GM12878 (cell line): ENCODE measurements around the gene KRT25. TPM values are rescaled to one million over a fixed set of nuclear protein-coding genes. Genes with fewer than 3 reads are reported as not detected.

Experiments used
- ATAC-seq: fragments of 200-7000 bp; cut with Tn5 transposase; 3 replicates; pipeline ENCODE4 v1.9.1; 2020; ENCODE audit warnings: mild to moderate bottlenecking, moderate library complexity
- Bru-seq: library from RNA; stranded (reverse); fragments of 400-500 nt; gene quantifications from one replicate; lab custom pipeline; 2021; lab: Mats Ljungman, UMichigan
- BruChase-seq, 2 experiments: library from RNA; stranded (reverse); fragments of 400-500 nt; gene quantifications; one replicate each; lab custom pipeline; 2021; lab: Mats Ljungman, UMichigan
- BruUV-seq: library from RNA; stranded (reverse); fragments of 400-500 nt; replicated peaks from 2 replicates; lab custom pipeline; 2021; lab: Mats Ljungman, UMichigan
- CTCF ChIA-PET: fragments of 300-600 bp; sonication (Branson Sonifier 250); formaldehyde crosslinking; extraction: SDS; loops from one replicate; lab custom pipeline; 2021; ENCODE audit warnings: inconsistent platforms; lab: Yijun Ruan, JAX
- POLR2A ChIA-PET: fragments of 350-600 bp; formaldehyde crosslinking; extraction: SDS; loops from one replicate; lab custom pipeline; 2021; ENCODE audit warnings: inconsistent platforms; lab: Charles Lee
- RAD21 ChIA-PET: fragments of 300-600 bp; sonication (Branson Sonifier 250); formaldehyde crosslinking; loops from one replicate; lab custom pipeline; 2023; ENCODE audit warnings: antibody characterized with exemption; ENCODE audit not compliant: unreplicated experiment; lab: Charles Lee
- SMC1A ChIA-PET: fragments of 300-600 bp; sonication (Branson Sonifier 250); formaldehyde crosslinking; loops from one replicate; lab custom pipeline; 2023; ENCODE audit not compliant: unreplicated experiment, uncharacterized antibody; lab: Charles Lee
- DNase-seq: peaks from one replicate; pipeline ENCODE4 v3.0.0-alpha.2; 2011; ENCODE audit warnings: low read depth, low spot score
- FAIRE-seq: peaks from 3 replicates; lab custom pipeline; 2011; peaks lifted over from hg19 to GRCh38; lab: Jason Lieb, UNC
- H2AFZ ChIP-seq: 2 replicates; pipeline ENCODE4 v1.6.0; 2011; ENCODE audit warnings: low read depth, low read length, control low read depth; ENCODE audit not compliant: control insufficient read depth
- H3K27ac ChIP-seq: 2 replicates; pipeline ENCODE4 v1.5.1; 2011; ENCODE audit warnings: control low read depth; ENCODE audit not compliant: control insufficient read depth, insufficient read depth
- H3K27me3 ChIP-seq, 2 experiments: replicated peaks in 1 of 2; 2 replicates each; pipeline versions ENCODE4 v1.6.0 to v1.6.1; 2011; ENCODE audit warnings: low read length in 1 of 2; ENCODE audit not compliant: control insufficient read depth in 2 of 2, insufficient read depth in 2 of 2
- H3K36me3 ChIP-seq, 2 experiments: 2 replicates each; pipeline ENCODE4 v1.5.1; 2011; ENCODE audit warnings: low read length in 1 of 2; ENCODE audit not compliant: control insufficient read depth in 2 of 2, insufficient read depth in 2 of 2
- H3K4me1 ChIP-seq: 2 replicates; pipeline ENCODE4 v1.6.1; 2011; ENCODE audit warnings: mild to moderate bottlenecking, low read length, moderate library complexity, mixed read lengths; ENCODE audit not compliant: control insufficient read depth, insufficient read depth
- H3K4me2 ChIP-seq: 2 replicates; pipeline ENCODE4 v1.6.0; 2011; ENCODE audit warnings: control low read depth; ENCODE audit not compliant: control insufficient read depth, insufficient read depth
- H3K4me3 ChIP-seq: fragments of 200-600 bp; sonication (generic); 2 replicates; pipeline ENCODE4 v1.5.1; 2016
- H3K79me2 ChIP-seq: 2 replicates; pipeline ENCODE4 v1.6.0; 2011; ENCODE audit warnings: low read length; ENCODE audit not compliant: control insufficient read depth, insufficient read depth
- H3K9ac ChIP-seq: 2 replicates; pipeline ENCODE4 v1.8.0; 2011; ENCODE audit warnings: low read length, control low read depth, mixed read lengths; ENCODE audit not compliant: control insufficient read depth, insufficient read depth
- H3K9me3 ChIP-seq: replicated peaks from 3 replicates; pipeline ENCODE4 v1.5.1; 2011; ENCODE audit warnings: mild to moderate bottlenecking, low read length; ENCODE audit not compliant: control insufficient read depth, insufficient read depth
- H4K20me1 ChIP-seq: 2 replicates; pipeline ENCODE4 v1.6.0; 2011; ENCODE audit not compliant: control insufficient read depth, insufficient read depth
- CTCF ChIP-seq, 3 experiments: IDR thresholded peaks in 2 of 3; conservative IDR thresholded peaks in 1 of 3; 2 replicates each; pipeline ENCODE4 v1.5.1; 2011; ENCODE audit warnings: low read depth in 3 of 3, low read length in 3 of 3, mild to moderate bottlenecking in 3 of 3, control low read depth in 2 of 3, moderate library complexity in 2 of 3, inconsistent platforms in 1 of 3, mixed read lengths in 1 of 3; ENCODE audit not compliant: control insufficient read depth in 2 of 3, insufficient read depth in 1 of 3; ENCODE audit errors: extremely low read depth in 1 of 3
- HDAC2 ChIP-seq: fragments of 200-600 bp; sonication (generic); IDR thresholded peaks from 2 replicates; pipeline ENCODE4 v1.6.1; 2017
- HDAC6 ChIP-seq: fragments of 200-600 bp; sonication (generic); IDR thresholded peaks from one replicate; pipeline ENCODE4 v1.8.0; 2017; ENCODE audit warnings: antibody characterized with exemption; ENCODE audit not compliant: unreplicated experiment
- NR2C1 ChIP-seq: fragments of 450-650 bp; IDR thresholded peaks from 2 replicates; pipeline ENCODE4 v1.6.1; 2017; ENCODE audit warnings: antibody characterized with exemption, mild to moderate bottlenecking, moderate library complexity
- RB1 ChIP-seq: fragments of 450-650 bp; formaldehyde crosslinking; IDR thresholded peaks from 2 replicates; pipeline ENCODE4 v1.6.1; 2017; ENCODE audit warnings: mild to moderate bottlenecking, borderline replicate concordance
- RUNX3 ChIP-seq: IDR thresholded peaks from 2 replicates; pipeline ENCODE4 v1.6.1; 2012; ENCODE audit warnings: low read length, inconsistent platforms
- SUZ12 ChIP-seq: fragments of 200-600 bp; sonication (generic); IDR thresholded peaks from one replicate; pipeline ENCODE4 v1.6.1; 2018; ENCODE audit warnings: antibody characterized with exemption, mild to moderate bottlenecking; ENCODE audit not compliant: unreplicated experiment
- WGBS: methylation state at CpG from one replicate; pipeline ENCODE4 v1.1.6; 2016; ENCODE audit warnings: low lambda C conversion rate; ENCODE audit not compliant: insufficient replicate concordance, insufficient coverage; ENCODE audit errors: missing lambda C conversion rate; 5-methylcytosine and 5-hydroxymethylcytosine counted together
- in situ Hi-C: fragments of 300-500 bp; cut with MboI; formaldehyde crosslinking; loops from 9 replicates; pipeline ENCODE4 v1.14.3; 2018; ENCODE audit warnings: mixed read lengths
- intact Hi-C: fragments of 100-400 bp; cut with micrococcal nuclease; formaldehyde crosslinking; loops from one replicate; pipeline ENCODE4 v1.14.2; 2022; ENCODE audit not compliant: unreplicated experiment
- long read RNA-seq, 2 experiments: library from polyadenylated mRNA; unstranded; transcript quantifications; one replicate each; pipeline ENCODE4 v2.0.0, GENCODE V29; 2019 to 2020
- polyA minus RNA-seq, 3 experiments: library from RNA; depleted of rRNA, polyadenylated mRNA; stranded (reverse); fragments of >200 nt; gene quantifications; 2 replicates each; pipeline ENCODE4 v1.2.3, GENCODE V29; 2011
- polyA plus RNA-seq, 11 experiments: library from polyadenylated mRNA; depleted of rRNA in 4 of 11; unstranded in 6 of 11; stranded (reverse) in 5 of 11; fragments of >200 nt; fragmentation: Nextera tagmentation in 4 of 11; fragmentation: Illumina TruSeq in 1 of 11; extraction: Ambion mirVana in 4 of 11; extraction: Trizol in 1 of 11; gene quantifications; 1 replicate in 1 of 11; 2 replicates in 10 of 11; pipeline versions ENCODE4 v1.2.1 to v1.2.3, GENCODE V29; 2011 to 2016; ENCODE audit warnings: inconsistent platforms in 2 of 11, missing spikeins in 2 of 11, low read depth in 1 of 11
- total RNA-seq, 4 experiments: library from RNA; depleted of rRNA in 3 of 4; stranded (reverse); fragments of >200 nt in 3 of 4; fragmentation: Illumina TruSeq in 1 of 4; extraction: Trizol in 1 of 4; gene quantifications; 2 replicates each; pipeline versions ENCODE4 v1.2.1 to v1.2.3, GENCODE V29; 2013 to 2021
- TF ChIP-seq, protein P1 (sequence below): fragments of 450-650 bp; IDR thresholded peaks from 2 replicates; pipeline ENCODE4 v1.6.1; 2017; ENCODE audit warnings: mild to moderate bottlenecking

The KRT25 gene, protein sequence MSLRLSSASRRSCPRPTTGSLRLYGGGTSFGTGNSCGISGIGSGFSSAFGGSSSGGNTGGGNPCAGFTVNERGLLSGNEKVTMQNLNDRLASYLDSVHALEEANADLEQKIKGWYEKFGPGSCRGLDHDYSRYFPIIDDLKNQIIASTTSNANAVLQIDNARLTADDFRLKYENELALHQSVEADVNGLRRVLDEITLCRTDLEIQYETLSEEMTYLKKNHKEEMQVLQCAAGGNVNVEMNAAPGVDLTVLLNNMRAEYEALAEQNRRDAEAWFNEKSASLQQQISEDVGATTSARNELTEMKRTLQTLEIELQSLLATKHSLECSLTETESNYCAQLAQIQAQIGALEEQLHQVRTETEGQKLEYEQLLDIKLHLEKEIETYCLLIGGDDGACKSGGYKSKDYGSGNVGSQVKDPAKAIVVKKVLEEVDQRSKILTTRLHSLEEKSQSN
- not detected in 2 replicates for total RNA-seq (2013; cell fraction: nucleolus; rRNA removed)
- total RNA-seq (2014; rRNA removed) (not detected in 2 replicates), total RNA-seq (2014; rRNA removed; fragmentation: Illumina TruSeq; extraction: Trizol) (not detected in 2 replicates), total RNA-seq (2021) (not detected in 2 replicates), polyA plus RNA-seq (2011; rRNA removed) (not detected in 2 replicates), polyA plus RNA-seq (2014; fragmentation: Illumina TruSeq; extraction: Trizol) (not detected in 2 replicates), polyA plus RNA-seq (2014; fragmentation: Nextera tagmentation; extraction: Ambion mirVana) (not detected), polyA plus RNA-seq (2014; rRNA removed) (not detected in 2 replicates), polyA plus RNA-seq (2016; fragmentation: Nextera tagmentation; extraction: Ambion mirVana) (not detected), polyA minus RNA-seq (2011; rRNA and poly(A)+ RNA removed) (not detected in 2 replicates), Bru-seq, nascent RNA (not detected), BruChase-seq, experiment 1, labeled RNA remaining after a 6-hour chase (not detected), BruChase-seq, experiment 2, labeled RNA remaining after a 2-hour chase (not detected)
- polyA plus RNA-seq (2011; ENCODE audit: low read depth) = not detected
- 0.04 TPM in 1 of 2 replicates, not detected in the other for polyA plus RNA-seq (2011; cell fraction: cytosol; rRNA removed)
- polyA plus RNA-seq (2011; cell fraction: nucleus; rRNA removed) = not detected in 2 replicates
- polyA plus RNA-seq (2012) = not detected in 2 replicates
- polyA minus RNA-seq (2011; cell fraction: cytosol; rRNA and poly(A)+ RNA removed) = not detected in 2 replicates
- polyA minus RNA-seq (2011; cell fraction: nucleus; rRNA and poly(A)+ RNA removed) = not detected in 2 replicates
- long read RNA-seq, experiment 1 = 0 reads
- long read RNA-seq, experiment 2 = 0 reads

DNA sequence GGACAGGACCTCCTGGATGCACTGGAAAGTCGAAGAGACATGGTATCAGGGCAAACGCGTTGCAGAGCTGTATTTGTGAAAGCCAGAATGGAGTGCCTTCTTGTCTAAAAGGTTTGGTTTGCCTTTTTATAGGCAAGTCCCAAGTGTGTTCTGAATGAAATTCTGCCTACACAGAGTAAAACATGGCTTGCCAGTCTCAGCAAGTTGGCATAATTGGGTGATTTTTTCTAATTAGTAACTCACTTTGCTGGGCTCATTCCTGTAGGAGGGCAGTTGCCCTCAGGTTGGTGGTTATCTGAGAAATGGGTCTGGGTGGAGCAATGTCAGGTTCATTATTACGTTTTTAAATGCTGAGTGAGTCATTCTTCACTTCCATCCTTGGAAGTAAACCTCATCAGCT is at the start of gene KRT25:
Gene KRT25, minus strand, starts transcription at position 101 of the 400 bp plus-strand sequence. Its CDS starts 60 bp downstream, at position 41.
- 50% methylated on average over 4 of the region's 4 CpGs for WGBS
- Histone ChIP-seq H4K20me1 (no peaks in the 10 kb centered on the region), H3K4me1 (no peaks in the 10 kb centered on the region), H3K27me3 (no peaks in the 10 kb centered on the region), H3K36me3 (no peaks in the 10 kb centered on the region), H3K9me3 (peaks cover 5% of the 10 kb centered on the region; the same call in 2 of the 3 replicates), H3K4me3 (no peak within 1 kb of the TSS), H3K9ac (no peak within 1 kb of the TSS), H3K27ac (no peak within 1 kb of the TSS), H2AFZ (no peak within 1 kb of the TSS), H3K79me2 (no peaks in the 10 kb centered on the region), H3K4me2 (no peak within 1 kb of the TSS)
- RAD21 ChIA-PET = no interaction called here
- ATAC-seq = no peak; the same call in 2 of the 3 replicates
- no peak for FAIRE-seq
- POLR2A ChIA-PET = no interaction called here
- TF ChIP-seq SUZ12 (no peak), HDAC6 (no peak), NR2C1 (no peak), CTCF (IDR thresholded peaks at IDR 0.05 in 2 of 3, conservative IDR thresholded peaks at IDR 0.05 in 1 of 3; ENCODE audit: control insufficient read depth in 2 of 3, extremely low read depth in 1 of 3, insufficient read depth in 1 of 3, low read depth in 3 of 3, low read length in 3 of 3) (no peak), RB1 (no peak), RUNX3 (no peak), HDAC2 (no peak)
- TF ChIP-seq, protein P1, sequence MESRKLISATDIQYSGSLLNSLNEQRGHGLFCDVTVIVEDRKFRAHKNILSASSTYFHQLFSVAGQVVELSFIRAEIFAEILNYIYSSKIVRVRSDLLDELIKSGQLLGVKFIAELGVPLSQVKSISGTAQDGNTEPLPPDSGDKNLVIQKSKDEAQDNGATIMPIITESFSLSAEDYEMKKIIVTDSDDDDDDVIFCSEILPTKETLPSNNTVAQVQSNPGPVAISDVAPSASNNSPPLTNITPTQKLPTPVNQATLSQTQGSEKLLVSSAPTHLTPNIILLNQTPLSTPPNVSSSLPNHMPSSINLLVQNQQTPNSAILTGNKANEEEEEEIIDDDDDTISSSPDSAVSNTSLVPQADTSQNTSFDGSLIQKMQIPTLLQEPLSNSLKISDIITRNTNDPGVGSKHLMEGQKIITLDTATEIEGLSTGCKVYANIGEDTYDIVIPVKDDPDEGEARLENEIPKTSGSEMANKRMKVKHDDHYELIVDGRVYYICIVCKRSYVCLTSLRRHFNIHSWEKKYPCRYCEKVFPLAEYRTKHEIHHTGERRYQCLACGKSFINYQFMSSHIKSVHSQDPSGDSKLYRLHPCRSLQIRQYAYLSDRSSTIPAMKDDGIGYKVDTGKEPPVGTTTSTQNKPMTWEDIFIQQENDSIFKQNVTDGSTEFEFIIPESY = no peak
- no peak for DNase-seq
- SMC1A ChIA-PET = interaction anchor here (1.4 kb wide), 1 partner anchor 28 kb away, joined by 3 read pairs; no protein-coding TSS in a partner anchor
- in situ Hi-C loops = no loop called here
- no TSS peak for BruUV-seq
- CTCF ChIA-PET = interaction anchor here (2.1 kb wide), 1 partner anchor 12 kb away, joined by 5 read pairs; no protein-coding TSS in a partner anchor
- intact Hi-C loops = no loop called here
